Subcutaneous adipose tissue (tissue), 4 donors: ENCODE data around the gene CNOT6. TPM values are rescaled to one million over a fixed set of nuclear protein-coding genes. Genes with fewer than 3 reads are reported as not detected.

Experiments used
- CTCF ChIP-seq: fragments of 450-650 bp; IDR thresholded peaks from one replicate; pipeline ENCODE4 v1.5.1; 2016; ENCODE audit warnings: low read depth, mild to moderate bottlenecking, control low read depth, antibody characterized with exemption, moderate library complexity
- total RNA-seq, 4 donors: library from RNA; depleted of rRNA; stranded (reverse); fragments of >200 nt; gene quantifications; one replicate each; pipeline ENCODE4 v1.1.0, GENCODE V29; 2016

The CNOT6 gene
- total RNA-seq, 4 donors from 2014 or later = 9.7 to 19.9 (median 11.0) TPM

DNA sequence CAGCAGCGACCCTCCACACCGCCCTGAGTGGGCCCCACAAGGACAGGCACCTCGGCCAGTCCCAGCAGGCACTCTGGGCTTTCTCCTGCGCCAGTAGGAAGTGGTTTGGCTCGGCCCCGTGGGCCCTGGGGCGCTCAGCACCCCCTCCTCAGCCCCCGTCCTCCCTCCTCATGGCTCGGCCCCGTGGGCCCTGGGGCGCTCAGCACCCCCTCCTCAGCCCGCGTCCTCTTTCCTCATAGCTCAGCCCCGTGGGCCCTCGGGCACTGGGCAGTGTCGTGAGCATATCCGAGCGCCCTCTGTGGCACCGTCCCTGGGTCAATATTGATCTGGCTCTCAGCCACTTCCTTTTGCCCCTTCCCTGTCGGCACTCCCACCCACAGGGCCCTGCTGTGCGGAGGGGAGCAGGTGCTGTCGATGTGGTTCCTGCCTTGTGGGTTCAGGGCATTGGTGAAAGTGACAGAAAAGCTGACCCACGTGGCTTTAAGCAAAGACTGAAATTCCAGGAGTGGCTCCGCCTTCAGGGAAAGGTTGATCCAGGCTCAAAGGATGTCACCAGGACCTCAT, 102.6 kb downstream of the CNOT6 start:
- TF ChIP-seq CTCF = no peak

- no peak for TF ChIP-seq CTCF
These were observed 104.1 kb downstream of the CNOT6 start for GRCh38 chr5:180598316-180598701.

GRCh38 chr5:180598797-180599589, 104.8 kb downstream of the CNOT6 start:
- TF ChIP-seq CTCF = no peak

GRCh38 chr5:180599590-180599914, 105.4 kb downstream of the CNOT6 start:
- no peak for TF ChIP-seq CTCF

DNA sequence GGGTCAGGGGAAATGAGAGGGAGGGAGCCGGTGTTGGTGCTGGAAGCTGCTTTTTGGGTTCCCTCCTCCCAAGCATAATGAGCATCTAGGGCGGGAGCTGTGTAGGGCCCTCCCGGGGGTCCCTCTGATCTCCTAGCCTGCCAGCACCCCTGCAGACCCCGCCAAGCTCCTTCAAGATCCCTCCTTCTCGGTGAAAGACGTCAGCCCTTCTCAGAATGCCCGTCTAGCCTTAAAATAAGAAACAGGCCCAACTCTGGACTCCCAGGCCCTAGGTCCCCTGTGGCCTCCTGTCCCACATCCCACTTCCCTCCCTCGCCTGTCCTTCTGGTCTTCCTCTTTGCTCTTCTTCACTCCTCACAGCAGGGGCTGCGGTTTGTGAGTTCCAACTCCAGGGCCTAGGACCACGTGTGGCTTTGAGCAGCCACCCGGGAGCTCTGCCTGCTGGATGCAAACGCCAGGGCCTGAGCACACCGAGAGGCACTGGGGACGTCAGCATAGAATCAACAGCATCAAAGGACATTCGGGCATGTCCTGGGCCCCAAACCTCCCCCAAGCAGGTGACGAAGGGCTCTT, 105.9 kb downstream of the CNOT6 start:
- TF ChIP-seq CTCF = no peak

DNA sequence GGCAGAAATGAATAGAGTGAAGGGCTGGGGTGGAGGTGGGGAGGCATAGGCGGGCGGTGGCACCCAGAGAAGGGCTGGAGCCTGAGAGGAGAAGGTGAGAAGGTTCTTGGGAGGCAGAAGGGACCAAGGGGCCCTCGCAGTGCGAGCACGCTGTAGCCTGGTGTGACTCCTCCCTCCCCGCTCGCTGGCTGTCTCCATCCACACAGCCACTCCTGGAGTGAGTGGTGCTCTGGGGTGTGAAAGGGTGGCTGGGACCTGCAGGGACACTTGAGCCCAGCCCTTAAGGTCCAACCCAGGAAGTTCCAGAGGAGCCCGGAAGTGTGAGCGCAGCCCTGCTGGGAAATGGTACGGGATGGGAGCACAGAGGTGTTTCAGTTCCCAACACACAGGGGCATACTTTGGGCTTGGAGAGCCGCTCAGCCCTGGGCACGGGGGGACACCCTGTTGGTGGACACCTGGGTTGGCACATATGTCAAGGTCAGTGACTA, 106.4 kb downstream of the CNOT6 start:
- no peak for TF ChIP-seq CTCF

GRCh38 chr5:180601591-180602480, 107.7 kb downstream of the CNOT6 start:
- no peak for TF ChIP-seq CTCF
